K562 (cell line): ENCODE data around the gene CEBPE. TPM values are rescaled to one million over a fixed set of nuclear protein-coding genes. Genes with fewer than 3 reads are reported as not detected.
A peak's percentile ranks its signal among the peaks of the same experiment; 100 is the strongest.

Experiments
- DMBX1 ChIP-seq: fragments of 250-450 bp; sonication (Bioruptor Pico); IDR thresholded peaks from 2 replicates; pipeline ENCODE4 v1.8.0; 2022; ENCODE audit warnings: inconsistent platforms, mild to moderate bottlenecking, moderate library complexity, borderline replicate concordance
- GTF3C2 ChIP-seq: IDR thresholded peaks from 3 replicates; pipeline ENCODE4 v1.6.1; 2011; ENCODE audit warnings: borderline replicate concordance, mild to moderate bottlenecking, moderate library complexity; ENCODE audit not compliant: insufficient read length; ENCODE audit errors: extremely low read depth
- HDAC8 ChIP-seq: fragments of 450-650 bp; IDR thresholded peaks from 2 replicates; pipeline ENCODE4 v1.6.1; 2016; ENCODE audit warnings: mild to moderate bottlenecking, missing genetic modification characterization, moderate library complexity, missing compliant biosample characterization
- IRF1 ChIP-seq: sonication (generic); formaldehyde crosslinking; IDR thresholded peaks from 2 replicates; pipeline ENCODE4 v1.8.0; 2022; ENCODE audit warnings: missing genetic modification reagents, mild to moderate bottlenecking, borderline replicate concordance
- JUN ChIP-seq, 2 experiments: sonication (generic) in 1 of 2; formaldehyde crosslinking in 1 of 2; IDR thresholded peaks; 2 replicates each; pipeline versions ENCODE4 v1.6.1 to v1.8.0; 2012 to 2022; ENCODE audit warnings: borderline replicate concordance in 2 of 2, mild to moderate bottlenecking in 2 of 2, improper control_type of control experiment in 1 of 2, low read depth in 1 of 2, low read length in 1 of 2, missing genetic modification reagents in 1 of 2
- KLF1 ChIP-seq: fragments of 450-650 bp; IDR thresholded peaks from 2 replicates; pipeline ENCODE4 v1.6.1; 2016; ENCODE audit warnings: missing genetic modification characterization, missing compliant biosample characterization
- MTA1 ChIP-seq: fragments of 450-650 bp; IDR thresholded peaks from 2 replicates; pipeline ENCODE4 v1.6.1; 2017; ENCODE audit warnings: borderline replicate concordance
- PHF20 ChIP-seq: fragments of 450-650 bp; IDR thresholded peaks from 2 replicates; pipeline ENCODE4 v1.6.1; 2018; ENCODE audit not compliant: partially characterized antibody
- PRPF4 ChIP-seq: fragments of 200-400 bp; formaldehyde crosslinking; IDR thresholded peaks from one replicate; pipeline ENCODE4 v1.6.1; 2017; ENCODE audit warnings: low read length, low read depth, mild to moderate bottlenecking; ENCODE audit not compliant: insufficient read depth, poor library complexity, severe bottlenecking
- RBBP5 ChIP-seq: fragments of 200-600 bp; sonication (generic); IDR thresholded peaks from 2 replicates; pipeline ENCODE4 v1.6.1; 2012; ENCODE audit warnings: borderline replicate concordance, mild to moderate bottlenecking, low read length, control low read depth, inconsistent platforms; ENCODE audit not compliant: insufficient read depth, poor library complexity, severe bottlenecking
- RBM17 ChIP-seq: fragments of 200-400 bp; formaldehyde crosslinking; IDR thresholded peaks from 2 replicates; pipeline ENCODE4 v1.6.1; 2017; ENCODE audit warnings: low read depth, mild to moderate bottlenecking, low read length, borderline replicate concordance
- SOX6 ChIP-seq: fragments of 450-650 bp; IDR thresholded peaks from 2 replicates; pipeline ENCODE4 v1.6.1; 2014; ENCODE audit warnings: mild to moderate bottlenecking
- SRF ChIP-seq, 2 experiments: fragments of 250-450, 450-650 bp in 1 of 2; sonication (Bioruptor Pico) in 1 of 2; sonication (generic) in 1 of 2; formaldehyde crosslinking; IDR thresholded peaks; 2 replicates each; pipeline versions ENCODE4 v1.5.0 to v1.5.1; 2020 to 2022; ENCODE audit warnings: mild to moderate bottlenecking in 1 of 2, missing genetic modification reagents in 1 of 2
- TCFL5 ChIP-seq: fragments of 250-450 bp; sonication (Bioruptor Pico); conservative IDR thresholded peaks from 2 replicates; pipeline ENCODE4 v1.6.1; 2021; ENCODE audit warnings: mild to moderate bottlenecking, moderate library complexity, matching md5 sums
- USF2 ChIP-seq: sonication (generic); formaldehyde crosslinking; IDR thresholded peaks from 2 replicates; pipeline ENCODE4 v1.5.0; 2020; ENCODE audit warnings: missing genetic modification reagents
- YBX1 ChIP-seq: fragments of 450-650 bp; IDR thresholded peaks from 2 replicates; pipeline ENCODE4 v1.7.1; 2016; ENCODE audit warnings: mild to moderate bottlenecking
- ZNF311 ChIP-seq: fragments of 250-450 bp; sonication (Bioruptor Pico); IDR thresholded peaks from 2 replicates; pipeline ENCODE4 v1.4.0; 2020; ENCODE audit warnings: mild to moderate bottlenecking, moderate library complexity
- ZNF449 ChIP-seq: fragments of 250-450 bp; sonication (Bioruptor Pico); IDR thresholded peaks from 2 replicates; pipeline ENCODE4 v1.8.0; 2022; ENCODE audit warnings: moderate library complexity, mild to moderate bottlenecking, inconsistent platforms
- ZNF655 ChIP-seq: fragments of 250-450 bp; sonication (Bioruptor Pico); IDR thresholded peaks from 2 replicates; pipeline ENCODE4 v1.5.0; 2021
- polyA plus RNA-seq, 8 experiments: library from polyadenylated mRNA; depleted of rRNA in 4 of 8; stranded (reverse) in 5 of 8; unstranded in 3 of 8; fragments of >200 nt; fragmentation: Nextera tagmentation in 2 of 8; fragmentation: Illumina TruSeq in 1 of 8; extraction: Ambion mirVana in 2 of 8; extraction: Trizol in 1 of 8; gene quantifications; 2 replicates each; pipeline versions ENCODE4 v1.2.1 to v1.2.3, GENCODE V29; 2011 to 2014; ENCODE audit warnings: inconsistent platforms in 1 of 8, missing spikeins in 1 of 8
- total RNA-seq, 7 experiments: library from RNA; depleted of rRNA in 6 of 7; stranded (reverse); fragments of >200 nt in 6 of 7; fragmentation: Illumina TruSeq in 2 of 7; extraction: Trizol in 2 of 7; gene quantifications; 2 replicates each; pipeline versions ENCODE4 v1.2.1 to v1.2.3, GENCODE V29; 2011 to 2021; ENCODE audit warnings: low replicate concordance in 1 of 7

The CEBPE gene
- total and polyA plus RNA-seq, 9 of the 15 experiments (the other 6 are each of a cell fraction or from before 2014, with no cell fraction given), result 0.09 to 0.15 (median 0.13) TPM; not detected in 6

GRCh38 chr14:23164250-23164649 is 45.2 kb upstream of the CEBPE start (continued):
- TF ChIP-seq GTF3C2 (no peak), KLF1 (tag) (no peak), ZNF311 (CRISPR knock-in tag) (no peak), TCFL5 (CRISPR knock-in tag) (no peak), RBBP5 (no peak), PHF20 (no peak), HDAC8 (tag) (no peak), USF2 (CRISPR knock-in tag) (peak; percentile 59), SOX6 (peak; percentile 80), MTA1 (peak; percentile 57; the same call in 1 of the 2 replicates), JUN (IDR thresholded peaks at IDR 0.05; ENCODE audit: borderline replicate concordance, low read depth, low read length) (peak; percentile 69; the same call in 1 of the 2 replicates), JUN (CRISPR knock-in tag; IDR thresholded peaks at IDR 0.05; ENCODE audit: borderline replicate concordance) (no peak), PRPF4 (no peak), RBM17 (no peak), SRF (CRISPR knock-in tag; IDR thresholded peaks at IDR 0.05) (peak in 1 of 2 experiments; percentile 95; a peak in 1 of 4 replicates), IRF1 (no peak), ZNF655 (CRISPR knock-in tag) (no peak), ZNF449 (no peak), YBX1 (no peak), DMBX1 (CRISPR knock-in tag) (peak; percentile 76; the same call in 1 of the 2 replicates)
